ENCODE data around the gene MYCL.
A peak's percentile ranks its signal among the peaks of the same experiment; 100 is the strongest.
"Not testable (repeated sequence)": the region's sequence is repeated elsewhere in the genome, so short reads cannot be mapped to it uniquely, and the experiment has no call there.

The MYCL gene

DNA sequence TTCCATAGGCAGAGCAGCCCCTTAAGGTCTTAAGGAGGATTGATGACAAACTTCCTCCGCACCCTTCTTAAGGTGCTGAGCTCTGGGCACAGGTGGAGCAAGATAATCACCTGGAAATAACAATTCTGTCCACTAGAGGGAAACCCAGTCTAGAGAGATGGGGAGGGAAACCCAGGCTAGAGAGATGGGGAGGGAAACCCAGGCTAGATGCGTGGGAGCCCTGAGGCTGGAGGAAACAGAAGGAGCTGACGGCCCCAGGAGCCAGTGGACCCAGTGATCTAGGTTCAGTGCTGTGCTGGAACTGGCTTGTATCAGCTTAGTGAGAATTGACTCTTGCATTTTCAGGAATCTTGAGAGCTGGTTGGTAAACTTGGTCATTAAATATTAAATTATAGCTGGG is 17.8 kb upstream of the MYCL start:
- DNase-seq (ENCODE audit: low read depth in 2 of 3, low spot score in 2 of 3) = peak; percentile 6 to 7 (median 7)

DNA sequence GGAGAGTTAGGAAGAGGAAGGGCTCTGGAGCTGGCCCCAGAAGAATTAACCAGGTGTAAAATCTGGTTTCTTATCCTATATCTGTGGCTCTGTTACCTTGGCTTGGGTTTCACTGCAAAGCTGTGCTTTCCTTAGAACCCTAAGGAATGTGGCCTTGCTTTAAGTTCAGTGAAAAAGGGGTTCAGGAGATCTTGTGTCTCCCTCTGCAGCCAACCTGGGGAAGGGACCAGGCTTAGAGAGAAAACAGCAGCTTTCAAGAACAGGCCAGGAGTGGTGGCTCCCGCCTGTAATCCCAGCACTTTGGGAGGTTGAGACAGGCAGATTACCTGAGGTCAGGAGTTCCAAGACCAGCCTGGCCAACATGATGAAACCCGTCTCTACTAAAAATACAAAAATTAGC is 16.1 kb upstream of the MYCL start:
- no peak for DNase-seq (ENCODE audit: low read depth in 2 of 3, low spot score in 2 of 3)

DNA sequence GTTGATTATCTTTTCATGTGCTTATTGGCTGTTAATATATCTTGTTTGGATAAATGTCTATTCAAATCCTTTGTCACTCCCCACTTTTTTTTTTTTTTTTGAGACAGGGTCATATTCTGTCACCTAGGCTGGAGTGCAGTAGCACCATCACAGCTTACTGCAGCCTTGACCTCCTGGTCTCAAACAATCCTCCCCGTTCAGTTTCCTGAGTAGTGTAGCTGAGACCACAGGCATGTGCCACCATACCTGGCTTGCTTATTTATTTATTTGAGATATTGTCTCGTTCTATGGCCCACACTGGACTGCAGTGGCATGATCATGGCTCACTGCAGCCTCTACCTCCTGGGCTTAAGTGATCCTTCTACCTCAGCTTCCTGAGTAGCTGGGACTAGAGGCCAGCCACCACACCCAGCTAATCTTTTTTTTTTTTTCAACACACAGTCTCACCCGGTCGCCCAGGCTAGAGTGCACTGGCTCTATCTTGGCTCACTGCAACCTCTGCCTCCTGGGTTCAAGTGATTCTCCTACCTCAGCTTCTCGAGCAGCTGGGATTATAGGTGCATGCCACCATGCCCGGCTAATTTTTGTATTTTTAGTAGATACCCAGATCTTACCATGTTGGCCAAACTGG is 13.9 kb upstream of the MYCL start:
- no peak for DNase-seq (ENCODE audit: low read depth in 2 of 3, low spot score in 2 of 3)

DNA sequence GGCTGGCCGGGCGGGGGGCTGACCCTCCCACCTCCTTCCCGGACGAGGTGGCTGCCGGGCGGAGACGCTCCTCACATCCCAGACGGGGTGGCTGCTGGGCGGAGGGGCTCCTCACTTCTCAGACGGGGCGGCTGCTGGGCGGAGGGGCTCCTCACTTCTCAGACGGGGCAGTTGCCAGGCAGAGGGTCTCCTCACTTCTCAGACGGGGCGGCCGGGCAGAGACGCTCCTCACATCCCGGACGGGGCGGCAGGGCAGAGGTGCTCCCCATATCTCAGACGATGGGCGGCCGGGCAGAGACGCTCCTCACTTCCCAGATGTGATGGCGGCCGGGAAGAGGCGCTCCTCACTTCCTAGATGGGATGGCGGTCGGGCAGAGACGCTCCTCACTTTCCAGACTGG is 11.4 kb upstream of the MYCL start:
- not testable (repeated sequence) for DNase-seq (ENCODE audit: low read depth in 2 of 3, low spot score in 2 of 3)

DNA sequence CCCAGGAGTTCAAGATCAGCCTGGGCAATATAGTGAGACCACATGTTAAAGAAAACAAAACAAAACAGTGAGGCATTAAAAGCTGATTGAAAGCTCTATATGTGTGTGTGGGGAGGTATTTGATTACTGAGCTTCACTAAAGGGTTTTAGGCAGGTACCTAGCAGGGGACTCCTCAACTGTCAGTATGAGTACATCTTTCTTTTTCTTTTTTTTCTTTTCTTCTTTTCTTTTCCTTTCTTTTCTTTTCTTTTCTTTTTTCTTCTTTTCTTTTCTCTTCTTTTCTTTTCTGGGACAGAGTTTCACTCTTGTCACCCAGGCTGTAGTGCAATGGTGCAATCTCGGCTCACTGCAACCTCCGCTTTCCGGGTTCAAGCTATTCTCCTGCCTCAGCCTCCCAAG is 8.5 kb upstream of the MYCL start:
- no peak for DNase-seq (ENCODE audit: low read depth in 2 of 3, low spot score in 2 of 3)

DNA sequence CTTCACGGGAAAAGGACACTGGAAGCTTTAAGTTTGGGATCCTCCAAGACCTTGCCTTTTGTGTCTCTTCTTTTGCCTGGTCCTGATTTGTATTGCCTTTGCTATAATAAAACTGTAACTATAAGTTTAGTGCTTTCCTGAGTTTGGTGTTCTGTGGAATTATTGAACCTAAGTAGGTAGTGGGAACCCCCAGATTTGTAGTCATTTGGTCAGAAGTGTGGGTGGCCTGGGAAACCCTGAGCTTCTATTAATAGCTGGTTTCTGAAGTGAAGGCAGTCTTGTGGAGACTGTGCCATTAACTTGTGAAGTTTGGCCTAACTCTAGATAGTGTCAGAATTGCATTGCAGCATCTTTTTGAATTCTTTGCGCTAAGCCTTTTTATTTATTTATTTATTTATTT is 6.8 kb upstream of the MYCL start:
- DNase-seq (ENCODE audit: low read depth in 2 of 3, low spot score in 2 of 3) = no peak

DNA sequence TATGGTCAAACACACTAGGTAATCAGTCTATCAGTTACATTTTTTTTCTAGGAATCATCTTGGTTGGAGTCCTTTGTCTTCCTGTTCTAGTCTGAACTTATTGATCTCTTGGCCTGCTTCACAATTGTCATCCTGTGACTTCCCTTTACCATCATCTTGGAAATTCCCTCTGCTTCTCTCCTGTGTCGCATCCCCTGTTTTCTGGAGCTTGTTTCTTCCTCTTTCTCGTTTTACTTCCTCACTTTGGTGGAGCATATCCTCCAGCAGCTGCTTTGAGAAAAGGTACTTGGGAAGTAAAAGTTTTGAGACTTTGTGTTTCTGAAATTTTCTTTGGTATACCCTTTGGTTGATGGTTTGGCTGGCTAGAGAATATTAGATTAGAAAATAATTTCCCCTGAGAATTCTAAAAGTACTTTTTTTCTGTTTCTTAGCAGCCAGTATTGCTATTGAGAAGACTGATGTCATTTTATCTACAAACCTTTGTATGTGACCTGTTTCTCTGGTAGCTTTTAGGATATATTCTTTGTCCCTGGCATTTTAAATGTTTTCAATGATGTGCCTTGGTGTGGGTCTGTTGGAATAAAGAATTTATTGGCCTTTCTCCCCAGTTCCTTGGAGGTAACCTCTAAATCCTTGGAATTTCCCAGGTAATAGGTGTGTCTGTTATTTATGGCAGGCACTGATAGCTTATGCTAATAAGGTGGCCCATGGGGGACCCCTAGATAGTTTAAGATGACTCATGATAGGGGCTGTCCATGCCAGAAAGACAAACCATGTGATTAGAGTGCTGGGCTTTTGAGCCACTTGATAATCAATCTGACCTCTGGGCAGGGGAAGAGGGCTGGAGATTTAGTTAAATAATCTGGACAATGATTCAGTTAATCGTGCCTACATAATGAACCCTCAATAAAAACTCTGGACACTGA is 6.1 kb upstream of the MYCL start:
- no peak for DNase-seq (ENCODE audit: low read depth in 2 of 3, low spot score in 2 of 3)

DNA sequence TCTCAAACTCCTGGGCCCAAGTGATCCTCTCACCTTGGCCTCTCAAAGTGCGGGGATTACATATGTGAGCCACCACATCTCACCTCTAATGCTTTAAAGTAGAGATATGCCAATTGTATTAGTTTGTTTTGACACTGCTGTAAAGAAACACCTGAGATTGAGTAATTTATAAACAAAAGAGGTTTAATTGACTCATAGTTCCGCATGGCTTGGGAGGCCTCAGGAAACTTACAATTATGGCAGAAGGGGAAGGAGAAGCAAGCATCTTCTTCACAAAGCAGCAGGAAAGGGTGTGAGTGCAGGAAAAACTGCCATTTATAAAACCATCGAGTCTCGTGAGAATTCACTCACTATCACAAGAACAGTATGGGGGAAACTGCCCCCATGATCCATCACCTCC is 3.5 kb upstream of the MYCL start:
- no peak for DNase-seq (ENCODE audit: low read depth in 2 of 3, low spot score in 2 of 3)

DNA sequence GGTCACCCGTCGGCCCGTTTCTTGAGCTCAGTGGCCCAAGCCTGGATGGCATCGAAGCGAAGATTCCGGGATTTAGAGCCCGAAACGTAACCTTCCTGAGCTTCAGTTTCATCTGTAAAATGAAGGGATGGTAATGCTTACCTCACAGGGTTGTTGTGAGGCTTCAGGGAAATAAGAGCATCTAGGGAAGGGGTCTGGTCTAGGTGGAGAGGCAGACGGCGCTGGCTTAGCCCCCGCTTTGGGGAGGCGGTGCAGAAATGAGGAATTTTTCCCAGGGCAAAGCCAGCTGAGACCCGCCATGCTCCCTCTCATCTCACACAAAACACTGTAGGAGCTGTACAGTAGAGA is 717 bp upstream of the MYCL start:
- no peak for DNase-seq (ENCODE audit: low read depth in 2 of 3, low spot score in 2 of 3)

DNA sequence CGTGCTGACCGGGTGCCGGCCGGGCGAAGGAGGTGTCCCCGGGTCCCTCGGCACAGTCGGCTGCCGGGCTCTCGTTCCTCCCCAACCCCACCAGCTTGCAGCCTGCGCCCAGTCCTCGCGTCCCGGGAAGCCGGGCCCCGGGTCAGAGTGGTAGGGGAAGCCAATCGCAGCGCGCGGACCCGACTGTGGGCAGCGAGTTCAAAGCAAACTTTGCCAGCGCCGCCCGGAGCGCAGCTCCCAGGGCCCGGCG is 328 bp downstream of the MYCL start:
- peak in 1 of 3 experiments; percentile 18 for DNase-seq (ENCODE audit: low read depth in 2 of 3, low spot score in 2 of 3)

DNA sequence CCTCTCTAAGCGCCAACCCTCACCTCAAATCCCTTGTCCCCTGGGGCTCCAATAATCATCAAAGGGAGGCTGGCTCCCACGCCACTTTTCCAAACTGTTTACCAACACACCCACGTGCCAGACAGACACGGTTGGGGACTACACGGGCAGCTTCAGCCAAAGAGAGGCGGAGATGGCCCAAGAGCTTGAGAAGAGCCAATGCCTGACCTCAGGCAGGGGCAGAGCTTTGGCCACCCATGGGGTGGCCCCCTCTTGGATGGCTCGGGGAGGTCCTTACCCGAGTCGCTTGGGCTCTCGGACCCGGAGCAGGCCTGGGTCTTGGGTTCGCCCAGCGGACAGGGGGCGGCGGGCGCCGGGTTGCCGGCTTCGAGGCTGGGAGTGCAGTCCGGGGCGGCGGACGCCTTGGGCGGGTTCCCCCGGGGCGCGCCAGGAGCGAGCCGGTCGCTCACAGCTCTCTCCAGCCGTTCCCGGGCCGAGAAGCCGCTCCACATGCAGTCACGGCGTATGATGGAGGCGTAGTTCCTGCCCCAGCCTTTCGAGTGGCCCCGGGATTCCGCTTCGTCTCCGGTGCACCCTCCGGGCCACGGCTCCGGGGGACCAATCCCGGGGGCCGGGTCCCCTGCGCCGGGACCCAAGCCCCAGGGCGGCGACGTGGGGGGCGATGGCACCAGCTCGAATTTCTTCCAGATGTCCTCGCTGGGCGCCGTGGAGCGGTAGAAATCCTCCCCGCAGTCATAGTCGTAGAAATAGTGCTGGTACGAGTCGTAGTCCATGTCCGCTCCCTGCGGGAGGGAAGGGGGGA is 854 bp downstream of the MYCL start:
- no peak for DNase-seq (ENCODE audit: low read depth in 2 of 3, low spot score in 2 of 3)

DNA sequence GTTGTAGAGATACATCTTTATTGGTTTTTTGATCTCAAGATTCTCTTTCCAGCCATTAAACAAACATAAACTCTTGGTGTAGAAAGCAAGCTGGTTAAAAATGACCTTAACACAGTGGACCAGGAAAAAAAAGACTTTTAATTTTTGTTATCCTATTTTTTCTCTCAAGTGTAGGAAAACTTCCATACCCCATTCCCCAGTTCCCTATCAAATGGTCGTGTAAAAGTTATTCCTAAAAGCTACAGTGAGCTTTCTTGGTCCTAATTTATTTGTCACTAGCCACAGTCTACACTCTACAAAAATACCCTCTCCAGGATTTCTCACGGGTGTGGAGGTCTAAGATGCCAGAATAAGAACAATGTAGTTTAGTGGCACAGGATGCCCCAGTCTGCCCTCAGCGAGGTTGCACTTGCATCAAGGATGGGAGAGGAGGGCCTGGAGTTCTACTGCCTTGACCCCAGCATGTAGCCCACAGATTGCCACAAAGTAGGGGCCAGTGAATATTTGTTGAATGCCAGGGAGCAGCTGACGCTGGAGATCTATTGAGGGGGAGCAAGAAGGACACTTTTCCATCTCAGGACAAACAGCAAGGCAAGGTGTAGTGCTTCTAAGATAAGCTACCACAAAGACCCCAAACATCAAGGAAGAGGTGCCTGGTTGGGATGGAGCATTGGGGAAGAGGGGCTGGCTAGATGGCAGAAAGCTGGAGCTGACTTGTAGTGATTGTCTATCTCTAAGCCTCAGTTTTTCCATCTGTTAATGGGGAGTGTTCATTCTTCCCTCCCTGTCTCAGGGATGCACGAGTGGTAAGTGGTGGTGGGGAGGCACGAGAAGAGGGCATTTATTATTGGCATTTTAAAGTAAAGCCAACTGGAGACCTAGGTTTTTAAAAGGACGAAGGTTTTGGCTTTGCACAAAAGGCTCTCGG is 1.8 kb downstream of the MYCL start:
- no peak for DNase-seq (ENCODE audit: low read depth in 2 of 3, low spot score in 2 of 3)

DNA sequence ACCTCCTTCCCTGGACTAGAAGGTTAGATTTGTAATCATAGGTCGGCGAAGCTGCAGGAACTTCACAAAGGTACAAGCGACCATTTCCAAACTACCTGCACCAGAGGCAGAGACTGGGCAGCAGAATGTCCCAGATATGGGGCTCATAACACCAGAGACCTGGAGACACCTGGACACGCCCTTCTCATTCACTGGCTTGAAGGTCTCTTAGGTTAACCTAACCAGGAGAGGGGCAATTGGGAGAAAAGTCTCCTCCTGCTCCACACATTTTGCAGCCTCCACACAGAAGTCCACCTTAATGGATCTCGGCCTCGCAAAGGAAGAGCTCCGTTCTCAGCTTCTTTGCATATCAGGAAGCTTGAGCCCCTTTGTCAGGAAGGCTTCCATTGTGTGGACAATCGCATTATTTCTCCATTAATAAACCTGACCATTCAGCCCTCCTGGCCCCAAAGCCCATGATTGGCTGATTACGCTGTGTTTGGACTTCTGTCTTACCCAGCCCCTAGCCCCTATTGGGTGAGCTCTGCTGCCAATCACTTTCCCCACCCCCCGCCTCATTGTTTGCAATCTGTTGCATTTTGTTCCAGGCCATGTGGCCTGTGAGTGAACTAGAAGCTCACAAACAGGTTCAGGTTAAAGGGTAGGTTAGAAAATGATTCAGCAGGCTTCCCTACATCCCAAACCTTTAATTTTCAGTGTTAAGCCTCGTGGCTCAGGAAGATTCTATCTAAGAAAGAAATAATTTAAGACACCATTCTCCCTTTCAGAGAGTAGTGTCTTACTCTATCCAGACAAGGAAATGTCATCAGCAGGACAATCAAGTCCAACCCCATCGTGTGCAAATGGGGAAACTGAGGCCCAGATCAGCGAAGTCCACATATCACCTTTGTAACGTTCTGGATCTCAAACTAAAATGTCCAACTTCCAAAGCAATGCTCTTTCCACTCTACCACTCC is 2.8 kb downstream of the MYCL start:
- DNase-seq (ENCODE audit: low read depth in 2 of 3, low spot score in 2 of 3) = no peak

DNA sequence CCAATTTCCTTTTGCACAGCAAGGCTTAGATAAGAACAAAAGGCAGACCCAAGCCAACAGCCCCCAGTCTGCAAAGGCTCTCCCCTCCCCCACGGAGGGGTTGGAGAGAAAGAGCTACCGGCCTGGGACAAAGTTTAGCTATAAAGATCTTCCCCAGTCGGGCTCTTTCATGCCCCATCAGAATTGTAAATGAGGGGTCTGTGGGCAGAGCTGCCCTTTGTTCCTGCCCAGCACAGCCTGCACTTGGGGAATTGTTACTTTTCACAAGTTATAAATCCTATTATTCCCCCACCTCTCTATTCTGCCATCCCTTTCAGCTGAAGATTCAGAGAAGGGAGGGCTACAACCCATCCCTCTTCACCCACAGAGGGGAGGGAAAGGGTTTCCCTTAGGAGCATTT is 3.5 kb downstream of the MYCL start:
- DNase-seq (ENCODE audit: low read depth in 2 of 3, low spot score in 2 of 3) = no peak

DNA sequence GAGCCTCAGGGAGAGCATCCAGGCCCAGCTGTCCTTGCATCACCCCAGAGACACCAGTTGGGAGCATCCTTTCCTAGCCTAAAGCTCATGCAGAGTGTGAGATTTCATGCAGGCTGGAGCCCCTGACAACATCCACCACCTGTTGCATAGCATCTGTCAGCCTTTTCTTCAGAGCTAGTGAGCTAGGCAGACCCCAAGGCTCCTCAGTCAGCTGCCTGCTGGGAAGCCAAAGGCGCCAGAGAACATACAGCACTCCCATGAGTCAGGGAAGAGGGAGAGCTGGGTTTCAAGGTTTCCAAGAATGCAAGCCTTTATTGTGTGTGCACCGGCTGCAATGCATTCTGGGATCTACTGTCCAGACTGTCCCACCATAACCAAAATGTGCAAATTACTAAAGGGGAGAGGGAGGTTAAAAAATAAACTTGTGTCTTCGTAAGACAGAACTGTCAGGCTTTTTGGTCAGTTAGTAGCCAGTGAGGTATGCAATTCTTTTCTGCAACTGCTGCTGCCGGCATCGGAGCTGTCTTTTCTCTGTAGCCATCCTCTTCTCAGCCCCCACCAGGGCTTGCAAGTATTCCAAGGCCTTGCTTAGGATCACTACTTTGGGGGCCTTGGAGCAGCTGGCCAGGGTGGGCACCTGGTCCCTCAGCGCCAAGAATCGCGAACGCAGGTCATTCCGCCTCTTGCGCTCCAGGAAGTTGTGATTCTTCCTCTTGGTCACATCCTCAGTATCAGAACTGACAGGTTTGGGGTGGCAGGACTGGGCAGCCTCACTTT is 4.6 kb downstream of the MYCL start:
- DNase-seq (ENCODE audit: low read depth in 2 of 3, low spot score in 2 of 3) = no peak

DNA sequence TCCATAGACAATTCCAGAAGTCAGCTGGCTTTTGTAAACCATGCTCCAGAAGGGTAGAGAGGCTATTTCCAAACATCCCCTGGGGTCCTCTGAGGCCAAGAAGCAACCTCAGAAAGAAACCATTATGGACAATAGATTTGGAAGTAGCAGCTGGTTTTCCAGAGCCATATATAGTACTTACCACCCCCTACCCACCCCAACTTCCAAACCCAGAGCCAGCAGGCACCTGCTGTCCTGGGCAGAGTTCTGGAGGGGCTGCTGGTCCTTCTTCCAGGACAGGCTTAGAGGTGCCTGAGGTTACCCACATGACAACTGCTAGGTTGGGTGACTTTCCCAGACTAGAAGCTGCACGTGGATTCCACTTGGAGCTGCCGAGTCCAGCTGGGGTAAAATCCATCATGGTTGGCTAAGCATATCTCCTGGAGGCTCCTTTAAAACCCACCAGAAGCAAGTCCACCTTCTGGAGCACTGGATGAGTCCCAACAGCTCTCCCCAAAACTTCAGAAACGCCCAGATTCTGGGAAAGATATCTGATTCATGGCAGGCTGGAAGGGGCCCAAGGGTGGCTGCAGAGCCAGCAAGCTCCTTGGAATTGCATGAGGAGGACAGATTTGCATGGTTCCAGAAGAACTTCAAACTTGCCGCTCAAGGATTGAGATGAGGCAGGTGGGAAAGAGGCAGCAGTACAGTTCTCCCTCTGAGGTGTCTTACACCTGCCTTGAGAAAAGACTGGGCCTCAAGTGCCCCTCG is 5.8 kb downstream of the MYCL start:
- no peak for DNase-seq (ENCODE audit: low read depth in 2 of 3, low spot score in 2 of 3)

DNA sequence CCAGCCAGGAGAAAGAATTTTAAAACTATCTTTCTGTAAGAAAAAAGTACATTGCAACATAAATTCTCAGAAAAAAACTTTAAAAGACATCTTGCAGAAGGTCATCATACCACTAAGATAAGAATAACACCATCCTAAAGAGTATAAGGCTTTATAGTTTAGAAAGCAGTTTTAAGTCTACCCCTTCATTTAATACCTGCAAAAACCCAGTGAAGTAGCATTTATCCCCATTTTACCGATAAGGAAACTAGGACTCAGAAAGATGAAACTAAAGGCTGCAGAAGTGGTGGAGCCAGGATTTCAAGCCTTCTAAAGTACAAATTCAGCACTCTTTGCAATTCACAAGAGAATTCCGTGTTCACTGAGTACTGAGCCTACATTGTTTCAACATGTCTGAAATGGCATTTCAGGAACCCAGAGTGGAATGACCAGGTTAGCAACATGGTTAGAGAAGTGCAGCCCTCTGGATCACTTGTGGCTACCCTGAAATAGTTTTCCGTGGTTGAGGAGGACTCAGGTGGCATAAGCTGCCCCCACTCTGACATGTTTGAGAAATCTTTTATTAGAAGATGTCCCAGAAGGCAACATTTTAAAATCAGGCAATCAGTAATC is 6.7 kb downstream of the MYCL start:
- no peak for DNase-seq (ENCODE audit: low read depth in 2 of 3, low spot score in 2 of 3)
